Keratinocyte (primary cell): ENCODE measurements around the gene FNDC7. TPM values are rescaled to one million over a fixed set of nuclear protein-coding genes. Genes with fewer than 3 reads are reported as not detected.

Experiments used
- DNase-seq: peaks from one replicate; pipeline ENCODE4 v3.0.0-alpha.2; 2011; ENCODE audit warnings: low read depth, missing footprints, low spot score
- FAIRE-seq: peaks from 2 replicates; lab custom pipeline; 2011; peaks lifted over from hg19 to GRCh38; lab: Jason Lieb, UNC
- H2AFZ ChIP-seq: 2 replicates; pipeline ENCODE4 v1.6.0; 2012; ENCODE audit warnings: low read length, control low read depth, inconsistent platforms; ENCODE audit not compliant: control insufficient read depth
- H3K27ac ChIP-seq: 2 replicates; pipeline ENCODE4 v1.5.1; 2011; ENCODE audit warnings: low read length; ENCODE audit not compliant: control insufficient read depth, insufficient read depth
- H3K27me3 ChIP-seq: 3 replicates; pipeline ENCODE4 v1.6.0; 2011; ENCODE audit warnings: low read length; ENCODE audit not compliant: control insufficient read depth, insufficient read depth; ENCODE audit errors: extremely low read depth
- H3K36me3 ChIP-seq, 2 experiments: 2 replicates in 1 of 2; 3 replicates in 1 of 2; pipeline ENCODE4 v1.5.1; 2011; ENCODE audit warnings: low read length in 2 of 2, mild to moderate bottlenecking in 1 of 2; ENCODE audit not compliant: control insufficient read depth in 2 of 2, insufficient read depth in 2 of 2; ENCODE audit errors: extremely low read depth in 1 of 2
- H3K4me1 ChIP-seq: 3 replicates; pipeline ENCODE4 v1.5.1; 2011; ENCODE audit warnings: low read length; ENCODE audit not compliant: control insufficient read depth, insufficient read depth; ENCODE audit errors: extremely low read depth
- H3K4me2 ChIP-seq: 3 replicates; pipeline ENCODE4 v1.6.0; 2011; ENCODE audit warnings: low read depth, low read length; ENCODE audit not compliant: control insufficient read depth, insufficient read depth; ENCODE audit errors: extremely low read depth
- H3K4me3 ChIP-seq, 3 experiments: fragments of 200-600 bp in 1 of 3; sonication (generic) in 1 of 3; 2 replicates in 2 of 3; 3 replicates in 1 of 3; pipeline ENCODE4 v1.5.1; 2011 to 2016; ENCODE audit warnings: low read length in 3 of 3, mild to moderate bottlenecking in 3 of 3, control low read depth in 2 of 3, inconsistent platforms in 1 of 3, low read depth in 1 of 3, mixed read lengths in 1 of 3, mixed run types in 1 of 3, moderate library complexity in 1 of 3; ENCODE audit not compliant: control insufficient read depth in 2 of 3, insufficient read depth in 2 of 3; ENCODE audit errors: extremely low read depth in 1 of 3
- H3K79me2 ChIP-seq: 2 replicates; pipeline ENCODE4 v1.6.0; 2012; ENCODE audit warnings: low read length; ENCODE audit not compliant: control insufficient read depth, insufficient read depth
- H3K9ac ChIP-seq: 3 replicates; pipeline ENCODE4 v1.6.0; 2011; ENCODE audit warnings: low read length; ENCODE audit not compliant: control insufficient read depth, insufficient read depth; ENCODE audit errors: extremely low read depth
- H3K9me1 ChIP-seq: 3 replicates; pipeline ENCODE4 v1.6.0; 2011; ENCODE audit warnings: low read length; ENCODE audit not compliant: control insufficient read depth, insufficient read depth; ENCODE audit errors: extremely low read depth
- H3K9me3 ChIP-seq: 2 replicates; pipeline ENCODE4 v1.5.1; 2012; ENCODE audit warnings: low read depth, low read length; ENCODE audit not compliant: control insufficient read depth
- H4K20me1 ChIP-seq: 3 replicates; pipeline ENCODE4 v1.6.0; 2011; ENCODE audit warnings: low read length; ENCODE audit not compliant: control insufficient read depth, insufficient read depth; ENCODE audit errors: extremely low read depth
- CTCF ChIP-seq, 3 experiments: IDR thresholded peaks in 1 of 3; conservative IDR thresholded peaks in 1 of 3; optimal IDR thresholded peaks in 1 of 3; 2 replicates in 2 of 3; 3 replicates in 1 of 3; pipeline versions ENCODE3 to v1.5.1; 2011; ENCODE audit warnings: low read length in 3 of 3, mild to moderate bottlenecking in 3 of 3, moderate library complexity in 2 of 3, control low read depth in 1 of 3, inconsistent platforms in 1 of 3; ENCODE audit not compliant: insufficient read depth in 2 of 3; ENCODE audit errors: extremely low read depth in 1 of 3
- EZH2 ChIP-seq: IDR thresholded peaks from one replicate; pipeline ENCODE4 v1.6.1; 2012; ENCODE audit warnings: inconsistent platforms, mild to moderate bottlenecking, low read length, moderate library complexity
- dilution Hi-C: fragments of 300-500 bp; cut with MboI; formaldehyde crosslinking; loops from one replicate; pipeline ENCODE4 v1.7.0; 2020; ENCODE audit warnings: low sequenced_read_pairs; ENCODE audit not compliant: extremely low pct_ligation_motif_present
- polyA plus RNA-seq, 5 experiments: library from polyadenylated mRNA; depleted of rRNA in 3 of 5; stranded (reverse) in 3 of 5; stranded (forward) in 1 of 5; unstranded in 1 of 5; fragments of >200 nt; gene quantifications; 1 replicate in 1 of 5; 2 replicates in 3 of 5; 3 replicates in 1 of 5; pipeline versions ENCODE4 v1.2.1 to v1.2.3, GENCODE V29; 2011 to 2012; ENCODE audit warnings: missing spikeins in 2 of 5, low read depth in 1 of 5, low replicate concordance in 1 of 5

Gene FNDC7
- polyA plus RNA-seq, 1 donor (not counting 4 experiments of a cell fraction or from before 2014, with no cell fraction given), result 0.05 TPM

- Histone ChIP-seq H3K27me3 (no peaks in the 10 kb centered on the region), H3K9me1 (no peaks in the 10 kb centered on the region), H3K9ac (no peak overlapping the region), H3K4me2 (no peak overlapping the region), H3K4me1 (no peaks in the 10 kb centered on the region), H3K36me3 (no peaks in the 10 kb centered on the region), H3K9me3 (no peaks in the 10 kb centered on the region), H4K20me1 (no peaks in the 10 kb centered on the region), H3K27ac (no peak overlapping the region), H3K4me3 (no peak overlapping the region), H2AFZ (no peak overlapping the region), H3K79me2 (no peaks in the 10 kb centered on the region)
- FAIRE-seq (no peak), DNase-seq (no peak)
- TF ChIP-seq CTCF (optimal IDR thresholded peaks at IDR 0.05 in 1 of 3, IDR thresholded peaks at IDR 0.05 in 1 of 3, conservative IDR thresholded peaks at IDR 0.05 in 1 of 3; ENCODE audit: extremely low read depth in 1 of 3, insufficient read depth in 2 of 3, low read length in 3 of 3) (no peak), EZH2 (no peak)
- dilution Hi-C loops, result no loop called here
Observed at GRCh38 chr1:108732398-108732797, 19.7 kb downstream of the FNDC7 start.

- TF ChIP-seq EZH2, result no peak
- no peak for TF ChIP-seq CTCF (optimal IDR thresholded peaks at IDR 0.05 in 1 of 3, IDR thresholded peaks at IDR 0.05 in 1 of 3, conservative IDR thresholded peaks at IDR 0.05 in 1 of 3; ENCODE audit: extremely low read depth in 1 of 3, insufficient read depth in 2 of 3, low read length in 3 of 3)
- Histone ChIP-seq H3K4me2 (no peak overlapping the region), H3K36me3 (no peaks in the 10 kb centered on the region), H3K9me1 (no peaks in the 10 kb centered on the region), H3K9ac (no peak overlapping the region), H3K4me3 (no peak overlapping the region), H3K4me1 (no peaks in the 10 kb centered on the region), H3K79me2 (no peaks in the 10 kb centered on the region), H3K27me3 (no peaks in the 10 kb centered on the region), H2AFZ (no peak overlapping the region), H3K27ac (no peak overlapping the region), H4K20me1 (no peaks in the 10 kb centered on the region), H3K9me3 (no peaks in the 10 kb centered on the region)
- DNase-seq (no peak), FAIRE-seq (no peak)
- dilution Hi-C loops, result no loop called here
Observed at GRCh38 chr1:108734171-108734865, 21.6 kb downstream of the FNDC7 start.
